HCT116 (cell line): ENCODE data around the gene AMY2B. TPM values are rescaled to one million over a fixed set of nuclear protein-coding genes. Genes with fewer than 3 reads are reported as not detected.

Experiments
- ATAC-seq: fragments of 200-7000 bp; cut with Tn5 transposase; 2 replicates; pipeline ENCODE4 v1.9.1; 2020; ENCODE audit warnings: mild to moderate bottlenecking, moderate library complexity
- BruUV-seq: library from RNA; stranded (reverse); fragments of 400-500 nt; replicated peaks from 2 replicates; lab custom pipeline; 2021; lab: Mats Ljungman, UMichigan
- CTCF ChIA-PET: fragments of 300-600 bp; sonication (Branson Sonifier 250); formaldehyde crosslinking; loops from one replicate; lab custom pipeline; 2021; ENCODE audit warnings: antibody characterized with exemption; lab: Charles Lee
- POLR2A ChIA-PET: fragments of 300-600, 350-600 bp; sonication (Branson Sonifier 250); formaldehyde crosslinking; loops from one replicate; lab custom pipeline; 2021; ENCODE audit warnings: antibody characterized with exemption; lab: Charles Lee
- RAD21 ChIA-PET, 2 experiments: fragments of 300-600 bp; sonication (Branson Sonifier 250); formaldehyde crosslinking; loops; one replicate each; lab custom pipeline; 2023; ENCODE audit warnings: low total read pairs in 2 of 2; ENCODE audit not compliant: uncharacterized antibody in 2 of 2, unreplicated experiment in 2 of 2, low non-redundant PET in 1 of 2; lab: Charles Lee
- DNase-seq: peaks from one replicate; pipeline ENCODE4 v3.0.0-alpha.2; 2010; ENCODE audit warnings: low read depth, low spot score
- H2AFZ ChIP-seq: fragments of 200-600 bp; shearing (Covaris generic), sonication (generic); 2 replicates; pipeline ENCODE4 v1.6.1; 2017; ENCODE audit warnings: low read depth, mixed run types, mixed read lengths, antibody characterized with exemption, low read length; ENCODE audit not compliant: poor library complexity, severe bottlenecking
- H3K27ac ChIP-seq: 2 replicates; pipeline ENCODE4 v1.5.1; 2012; ENCODE audit warnings: low read depth, low read length
- H3K27me3 ChIP-seq: fragments of 200-600 bp; sonication (generic); 2 replicates; pipeline ENCODE4 v1.6.1; 2016; ENCODE audit warnings: mixed run types, low read length, mixed read lengths; ENCODE audit not compliant: insufficient read depth
- H3K36me3 ChIP-seq, 2 experiments: fragments of 200-500 bp in 1 of 2; fragments of 200-600 bp in 1 of 2; sonication (Bioruptor generic) in 1 of 2; sonication (generic) in 1 of 2; 2 replicates each; pipeline versions ENCODE4 v1.5.1 to v1.6.1; 2014 to 2016; ENCODE audit warnings: low read length in 2 of 2, inconsistent platforms in 1 of 2, mixed read lengths in 1 of 2, mixed run types in 1 of 2; ENCODE audit not compliant: insufficient read depth in 2 of 2, control insufficient read depth in 1 of 2
- H3K4me1 ChIP-seq, 2 experiments: fragments of 200-600 bp in 1 of 2; sonication (generic) in 1 of 2; 2 replicates each; pipeline versions ENCODE4 v1.5.1 to v1.6.1; 2012 to 2017; ENCODE audit warnings: low read length in 2 of 2, inconsistent platforms in 1 of 2, mild to moderate bottlenecking in 1 of 2, mixed read lengths in 1 of 2, mixed run types in 1 of 2, moderate library complexity in 1 of 2; ENCODE audit not compliant: insufficient read depth in 2 of 2, control insufficient read depth in 1 of 2
- H3K4me2 ChIP-seq: fragments of 200-600 bp; sonication (generic); 2 replicates; pipeline ENCODE4 v1.6.1; 2017; ENCODE audit warnings: mixed run types, low read length, mixed read lengths
- H3K4me3 ChIP-seq, 2 experiments: fragments of 200-600 bp in 1 of 2; sonication (generic) in 1 of 2; replicated peaks in 1 of 2; 2 replicates each; pipeline ENCODE4 v1.5.1; 2011 to 2016; ENCODE audit warnings: low read length in 2 of 2, control low read depth in 1 of 2, low read depth in 1 of 2, mild to moderate bottlenecking in 1 of 2, mixed read lengths in 1 of 2, mixed run types in 1 of 2
- H3K79me2 ChIP-seq: fragments of 200-600 bp; sonication (generic); 2 replicates; pipeline ENCODE4 v1.6.1; 2017; ENCODE audit warnings: mild to moderate bottlenecking, mixed run types, low read length, moderate library complexity, mixed read lengths; ENCODE audit not compliant: insufficient read depth
- H3K9ac ChIP-seq: fragments of 200-600 bp; sonication (generic); 2 replicates; pipeline ENCODE4 v1.6.1; 2016; ENCODE audit warnings: low read length, mixed read lengths
- H3K9me2 ChIP-seq: fragments of 200-600 bp; sonication (generic), shearing (Covaris generic); 2 replicates; pipeline ENCODE4 v1.6.1; 2017; ENCODE audit warnings: mixed run types, mild to moderate bottlenecking, moderate library complexity; ENCODE audit not compliant: insufficient read depth
- H3K9me3 ChIP-seq, 2 experiments: fragments of 200-500 bp in 1 of 2; fragments of 200-600 bp in 1 of 2; sonication (Bioruptor generic) in 1 of 2; sonication (generic) in 1 of 2; 2 replicates each; pipeline ENCODE4 v1.6.1; 2014 to 2017; ENCODE audit warnings: low read length in 2 of 2, mixed read lengths in 2 of 2, inconsistent platforms in 1 of 2, low read depth in 1 of 2, mild to moderate bottlenecking in 1 of 2, mixed run types in 1 of 2, moderate library complexity in 1 of 2; ENCODE audit not compliant: control insufficient read depth in 1 of 2, insufficient read depth in 1 of 2
- H4K20me1 ChIP-seq: fragments of 200-600 bp; sonication (generic), shearing (Covaris generic); 2 replicates; pipeline ENCODE4 v1.6.1; 2017; ENCODE audit warnings: mixed run types, mild to moderate bottlenecking, moderate library complexity; ENCODE audit not compliant: insufficient read depth
- FOSL1 ChIP-seq: IDR thresholded peaks from 2 replicates; pipeline ENCODE4 v1.6.1; 2012; ENCODE audit warnings: low read depth
- POLR2A ChIP-seq: IDR thresholded peaks from 2 replicates; pipeline ENCODE4 v1.7.0; 2011; ENCODE audit warnings: borderline replicate concordance; ENCODE audit not compliant: insufficient read depth, insufficient read length; ENCODE audit errors: extremely low read depth
- POLR2AphosphoS5 ChIP-seq: IDR thresholded peaks from 2 replicates; pipeline ENCODE4 v1.6.1; 2011; ENCODE audit warnings: mild to moderate bottlenecking, low read depth, low read length, moderate library complexity
- SP1 ChIP-seq: IDR thresholded peaks from 2 replicates; pipeline ENCODE4 v1.6.1; 2012; ENCODE audit warnings: low read depth
- TCF7L2 ChIP-seq: IDR thresholded peaks from 2 replicates; pipeline ENCODE4 v1.7.0; 2011; ENCODE audit warnings: borderline replicate concordance, inconsistent platforms; ENCODE audit not compliant: insufficient read depth, insufficient read length; ENCODE audit errors: extremely low read depth
- ZFX ChIP-seq: fragments of 450-650 bp; IDR thresholded peaks from 2 replicates; pipeline ENCODE4 v1.6.1; 2017
- ZNF274 ChIP-seq: fragments of 200-500 bp; sonication (Bioruptor generic); IDR thresholded peaks from 2 replicates; pipeline ENCODE4 v1.6.1; 2014; ENCODE audit warnings: mild to moderate bottlenecking, low read depth, low read length, inconsistent platforms
- intact Hi-C: fragments of 100-400 bp; cut with micrococcal nuclease; formaldehyde crosslinking; loops from 2 replicates; pipeline ENCODE4 v1.10.0; 2022
- total RNA-seq: library from RNA; stranded (reverse); gene quantifications from one replicate; pipeline ENCODE4 v1.2.1, GENCODE V29; 2021; ENCODE audit not compliant: unreplicated experiment
- TF ChIP-seq, protein P1 (sequence below): IDR thresholded peaks from 2 replicates; pipeline ENCODE4 v1.6.1; 2012
- TF ChIP-seq, protein P2 (sequence below): IDR thresholded peaks from 2 replicates; pipeline ENCODE4 v1.6.1; 2012; ENCODE audit warnings: low read depth

Gene AMY2B
- total RNA-seq, 1 experiment from 2014 or later, result 2.6 TPM

- TF ChIP-seq, protein P1, sequence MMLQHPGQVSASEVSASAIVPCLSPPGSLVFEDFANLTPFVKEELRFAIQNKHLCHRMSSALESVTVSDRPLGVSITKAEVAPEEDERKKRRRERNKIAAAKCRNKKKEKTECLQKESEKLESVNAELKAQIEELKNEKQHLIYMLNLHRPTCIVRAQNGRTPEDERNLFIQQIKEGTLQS, result no peak
- no peak for TF ChIP-seq POLR2A
- peak; percentile 70 for TF ChIP-seq POLR2AphosphoS5
- TF ChIP-seq, all 23 proteins: peak for 8
Observed at GRCh38 chr1:103525607-103526507, 45.5 kb upstream of the AMY2B start, which contains the start of gene RNPC3 (continued).

DNA sequence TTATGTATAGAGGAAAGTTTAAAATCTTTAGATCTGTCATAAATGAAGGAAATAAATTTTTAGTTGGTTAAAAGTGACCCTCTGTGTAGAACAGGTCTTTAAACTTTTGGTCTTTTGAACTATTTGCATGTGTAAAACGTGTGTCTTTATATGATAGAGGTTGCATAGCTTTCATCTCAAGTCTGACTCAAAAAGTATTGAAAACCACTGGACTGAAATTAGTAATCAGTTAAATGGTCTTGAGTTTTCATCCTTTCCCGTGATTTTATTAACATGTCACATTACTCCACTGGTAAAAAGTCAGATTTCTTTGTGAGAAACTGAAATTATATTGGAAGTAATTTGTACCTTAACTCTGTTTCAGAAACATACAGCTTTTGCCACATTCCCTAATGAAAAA is 44.1 kb upstream of the AMY2B start:
- peak overlapping the region in 1 of 2 experiments; percentile 90; a peak in 1 of 4 replicates for H3K4me3 ChIP-seq
- intact Hi-C loops, result no loop called here
- peaks cover 0 to 14% of the 10 kb centered on the region in 2 experiments; a peak in 2 of 4 replicates for H3K4me1 ChIP-seq
- no TSS peak for BruUV-seq
- peak overlapping the region; percentile 78; the same call in 1 of the 2 replicates for H3K4me2 ChIP-seq
- ATAC-seq (no peak), DNase-seq (no peak)
- H3K27ac ChIP-seq, result no peak overlapping the region
- no peaks in the 10 kb centered on the region for H3K36me3 ChIP-seq
- TF ChIP-seq ZNF274, result no peak
- no peak for TF ChIP-seq POLR2A
- TF ChIP-seq, protein P2, sequence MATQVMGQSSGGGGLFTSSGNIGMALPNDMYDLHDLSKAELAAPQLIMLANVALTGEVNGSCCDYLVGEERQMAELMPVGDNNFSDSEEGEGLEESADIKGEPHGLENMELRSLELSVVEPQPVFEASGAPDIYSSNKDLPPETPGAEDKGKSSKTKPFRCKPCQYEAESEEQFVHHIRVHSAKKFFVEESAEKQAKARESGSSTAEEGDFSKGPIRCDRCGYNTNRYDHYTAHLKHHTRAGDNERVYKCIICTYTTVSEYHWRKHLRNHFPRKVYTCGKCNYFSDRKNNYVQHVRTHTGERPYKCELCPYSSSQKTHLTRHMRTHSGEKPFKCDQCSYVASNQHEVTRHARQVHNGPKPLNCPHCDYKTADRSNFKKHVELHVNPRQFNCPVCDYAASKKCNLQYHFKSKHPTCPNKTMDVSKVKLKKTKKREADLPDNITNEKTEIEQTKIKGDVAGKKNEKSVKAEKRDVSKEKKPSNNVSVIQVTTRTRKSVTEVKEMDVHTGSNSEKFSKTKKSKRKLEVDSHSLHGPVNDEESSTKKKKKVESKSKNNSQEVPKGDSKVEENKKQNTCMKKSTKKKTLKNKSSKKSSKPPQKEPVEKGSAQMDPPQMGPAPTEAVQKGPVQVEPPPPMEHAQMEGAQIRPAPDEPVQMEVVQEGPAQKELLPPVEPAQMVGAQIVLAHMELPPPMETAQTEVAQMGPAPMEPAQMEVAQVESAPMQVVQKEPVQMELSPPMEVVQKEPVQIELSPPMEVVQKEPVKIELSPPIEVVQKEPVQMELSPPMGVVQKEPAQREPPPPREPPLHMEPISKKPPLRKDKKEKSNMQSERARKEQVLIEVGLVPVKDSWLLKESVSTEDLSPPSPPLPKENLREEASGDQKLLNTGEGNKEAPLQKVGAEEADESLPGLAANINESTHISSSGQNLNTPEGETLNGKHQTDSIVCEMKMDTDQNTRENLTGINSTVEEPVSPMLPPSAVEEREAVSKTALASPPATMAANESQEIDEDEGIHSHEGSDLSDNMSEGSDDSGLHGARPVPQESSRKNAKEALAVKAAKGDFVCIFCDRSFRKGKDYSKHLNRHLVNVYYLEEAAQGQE, result no peak
- no peak for TF ChIP-seq FOSL1
- no peak for TF ChIP-seq SP1
- TF ChIP-seq TCF7L2, result no peak
- TF ChIP-seq ZFX, result no peak
- no peaks in the 10 kb centered on the region for H3K9me2 ChIP-seq
- ChIA-PET CTCF (no interaction called here), POLR2A (no interaction called here), RAD21 (no interaction called here)
- H4K20me1 ChIP-seq, result no peaks in the 10 kb centered on the region
- no peak overlapping the region for H2AFZ ChIP-seq
- no peaks in the 10 kb centered on the region for H3K27me3 ChIP-seq
- H3K9ac ChIP-seq, result no peak overlapping the region
- peaks cover 58% of the 10 kb centered on the region for H3K79me2 ChIP-seq
- no peaks in the 10 kb centered on the region for H3K9me3 ChIP-seq
